Tongue (tissue), 2 donors: ENCODE measurements around the gene PDGFB. TPM values are rescaled to one million over a fixed set of nuclear protein-coding genes. Genes with fewer than 3 reads are reported as not detected.

Experiments
- DNase-seq: peaks from one replicate; pipeline ENCODE4 v3.0.0-alpha.2; 2015
- total RNA-seq: library from RNA; depleted of rRNA; stranded (reverse); fragments of >200 nt; gene quantifications from one replicate; pipeline ENCODE4 v1.2.3, GENCODE V29; 2014

The PDGFB gene
- total RNA-seq, 1 donor from 2014 or later = 26.0 TPM

DNA sequence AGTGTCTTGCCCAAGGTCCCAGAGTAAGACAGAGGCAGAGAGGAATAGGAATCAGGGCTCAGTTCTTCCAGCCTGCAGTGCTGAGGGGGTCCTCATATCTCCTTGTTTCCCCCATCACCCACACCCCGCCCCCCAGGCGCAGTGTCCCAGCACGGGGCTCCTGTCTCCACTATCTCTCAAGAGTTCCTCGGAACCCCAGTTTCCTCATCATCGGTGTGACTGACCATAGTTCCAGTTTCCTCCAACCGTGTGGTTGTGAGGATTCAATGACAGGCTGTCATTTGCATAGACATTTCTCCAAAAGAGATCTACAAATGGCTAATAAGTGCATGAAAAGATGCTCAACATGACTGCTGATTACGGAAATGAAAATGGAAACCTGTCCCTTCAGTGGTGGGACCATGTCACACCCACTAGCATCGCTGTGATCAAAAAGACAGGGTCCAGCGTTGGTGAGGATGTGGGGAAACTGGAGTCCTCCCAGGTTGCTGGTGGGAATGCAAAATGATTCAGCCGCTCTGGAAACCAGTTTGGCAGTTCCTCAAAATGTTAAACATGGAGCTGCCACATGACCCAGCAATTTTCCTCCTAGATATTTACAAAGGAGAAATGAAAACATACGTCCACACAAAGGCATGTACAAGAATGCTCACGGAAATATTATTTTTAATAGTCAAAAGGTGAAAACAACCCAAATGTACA is 31.8 kb upstream of the PDGFB start:
- DNase-seq = no peak

DNA sequence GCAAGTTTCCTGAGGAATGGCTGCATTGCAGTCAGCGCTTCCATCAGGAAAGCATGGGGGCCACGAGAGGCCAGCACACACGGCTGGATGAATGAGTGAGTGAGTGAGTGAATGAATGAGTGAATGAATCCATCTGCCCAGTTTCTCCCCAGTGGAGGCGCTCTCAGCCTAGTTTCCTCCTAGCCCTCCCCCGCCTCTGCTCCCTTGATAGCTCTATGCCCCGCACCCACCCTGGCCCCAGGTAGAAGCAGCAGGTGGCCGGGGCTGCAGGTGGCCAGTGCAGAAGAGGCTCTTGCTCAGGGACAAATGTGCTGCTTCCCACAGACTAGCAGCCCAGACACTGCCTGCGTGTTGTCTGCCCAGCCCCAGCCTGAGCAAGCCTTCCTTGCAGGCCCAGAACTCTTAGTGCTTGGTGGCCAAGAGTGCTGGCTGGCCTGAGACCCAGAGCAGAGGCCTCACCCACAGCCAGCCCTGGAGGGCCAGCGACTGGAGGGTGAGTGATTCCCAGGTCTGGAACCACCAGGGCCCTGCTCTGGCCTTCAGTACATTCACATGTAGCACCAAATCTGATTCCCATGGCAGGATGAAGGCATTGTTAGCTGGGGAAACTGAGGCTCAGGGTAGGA is 31.1 kb upstream of the PDGFB start:
- DNase-seq = no peak

DNA sequence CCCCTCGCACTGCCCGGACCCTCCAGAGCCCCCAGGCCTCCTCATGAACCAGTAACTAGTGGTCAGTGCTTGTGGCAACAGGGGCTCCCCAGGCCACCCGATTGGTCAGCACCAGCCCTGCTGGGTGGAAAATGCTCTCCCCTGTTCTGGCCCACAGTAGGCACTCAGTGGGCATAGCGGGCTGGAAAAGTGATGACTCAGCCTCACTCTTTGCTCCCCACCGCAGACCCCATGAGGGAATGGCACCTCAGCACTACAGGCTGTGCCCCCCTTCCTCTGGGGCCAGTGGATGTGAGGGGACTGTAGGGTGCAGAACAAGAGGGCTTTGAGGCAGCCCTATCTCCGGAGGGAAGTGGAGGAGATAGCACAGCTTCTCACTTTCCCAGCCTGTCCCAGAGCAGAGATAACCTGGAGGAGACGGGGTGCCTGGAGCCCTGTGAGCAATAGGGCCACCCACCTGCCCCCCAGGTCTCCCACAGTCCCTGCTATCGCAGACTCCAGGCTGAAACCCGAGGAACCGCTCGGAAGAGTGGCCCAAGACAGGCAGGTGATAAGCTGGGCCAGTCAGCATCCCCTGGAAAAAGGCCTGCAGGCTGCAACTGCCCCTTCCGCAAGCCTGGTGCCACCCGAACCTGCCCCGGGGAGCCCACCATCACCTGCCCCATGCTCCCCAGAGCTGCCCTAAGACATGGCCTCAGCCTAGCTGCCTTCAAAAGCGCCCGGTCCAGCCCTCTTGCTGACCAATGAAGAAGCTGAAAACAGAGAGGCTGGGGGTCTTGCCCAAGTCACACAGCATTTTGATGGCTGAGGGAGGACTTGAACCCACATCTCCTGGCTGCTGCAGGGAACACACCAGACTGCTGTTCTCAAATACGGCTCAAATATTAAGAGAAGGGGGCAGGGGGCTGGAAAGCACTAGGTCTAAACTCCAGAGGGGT is 29.4 kb upstream of the PDGFB start:
- DNase-seq = no peak

- no peak for DNase-seq
Observed at GRCh38 chr22:39270792-39271191, 26.0 kb upstream of the PDGFB start.

GRCh38 chr22:39270280-39270679 is 25.5 kb upstream of the PDGFB start:
- no peak for DNase-seq

DNA sequence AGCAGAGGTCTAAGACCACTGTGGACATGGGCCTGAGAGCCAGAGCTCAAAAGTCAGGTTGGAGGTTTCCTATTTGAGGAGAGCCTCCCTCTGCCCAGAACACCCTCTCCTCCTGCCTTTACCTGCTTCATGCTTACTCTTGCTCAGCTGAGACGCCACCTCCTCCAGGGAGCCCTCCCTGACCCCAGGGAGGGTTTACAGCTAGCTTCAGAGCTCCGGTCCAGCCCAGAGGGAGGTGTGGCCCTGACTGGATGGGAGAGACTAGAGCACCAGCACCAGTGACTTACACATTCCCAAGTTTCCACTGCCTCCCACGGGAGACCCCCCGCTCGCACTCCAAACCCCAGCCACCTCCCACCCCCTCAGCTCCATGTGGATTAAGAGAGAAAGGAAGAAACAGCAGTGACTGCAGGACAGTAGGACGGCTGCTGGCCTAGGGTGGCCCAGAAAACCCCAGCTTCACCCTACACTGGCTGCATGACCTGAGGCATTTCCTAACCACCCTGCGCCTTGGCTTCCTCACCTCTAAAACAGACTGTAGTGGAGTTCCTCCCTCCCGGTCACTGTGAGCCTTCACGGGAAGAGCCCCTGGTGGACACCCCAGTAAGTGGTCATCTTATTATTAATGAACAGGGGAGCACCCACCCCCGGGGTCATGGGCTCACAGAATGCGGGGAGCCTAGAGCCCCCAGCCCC is 24.5 kb upstream of the PDGFB start:
- no peak for DNase-seq

DNA sequence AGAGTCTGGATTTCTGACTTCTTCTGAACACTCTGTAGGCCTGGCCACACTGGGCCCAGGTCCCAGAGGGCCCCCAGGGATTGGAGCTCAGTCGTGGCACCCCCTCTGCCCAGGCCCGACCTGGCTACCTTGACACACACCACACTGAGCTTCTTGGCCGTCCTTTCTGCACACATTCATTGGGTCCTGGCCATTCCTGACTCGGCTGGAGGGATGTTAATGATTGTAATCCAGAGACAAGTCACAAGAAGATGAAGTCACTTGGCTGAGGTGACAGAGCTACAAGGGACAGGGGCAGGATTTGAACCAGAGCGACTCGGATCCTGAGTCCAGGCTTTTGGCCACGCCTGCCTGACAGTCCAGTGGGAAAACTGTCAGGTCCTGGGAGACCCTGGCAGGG is 23.9 kb upstream of the PDGFB start:
- no peak for DNase-seq

DNA sequence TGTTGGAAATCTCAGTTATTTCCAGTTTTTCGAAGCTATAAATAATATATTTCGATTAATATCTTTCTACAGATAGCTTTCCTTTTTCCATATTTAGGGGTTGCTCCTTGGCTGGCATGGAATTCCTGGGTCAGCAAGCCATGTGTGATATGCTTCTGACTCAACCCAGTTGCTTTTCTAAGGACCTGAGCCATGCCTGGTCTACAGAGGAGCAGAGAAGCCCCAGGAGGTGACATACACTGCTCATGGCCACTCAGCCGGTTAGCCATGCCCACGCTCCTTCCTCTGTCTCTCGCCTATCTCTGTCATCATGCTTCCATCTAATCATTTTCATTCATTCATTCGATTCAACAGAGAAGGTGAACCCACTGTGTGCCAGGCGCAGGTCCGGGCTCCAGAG is 23.2 kb upstream of the PDGFB start:
- DNase-seq = no peak

DNA sequence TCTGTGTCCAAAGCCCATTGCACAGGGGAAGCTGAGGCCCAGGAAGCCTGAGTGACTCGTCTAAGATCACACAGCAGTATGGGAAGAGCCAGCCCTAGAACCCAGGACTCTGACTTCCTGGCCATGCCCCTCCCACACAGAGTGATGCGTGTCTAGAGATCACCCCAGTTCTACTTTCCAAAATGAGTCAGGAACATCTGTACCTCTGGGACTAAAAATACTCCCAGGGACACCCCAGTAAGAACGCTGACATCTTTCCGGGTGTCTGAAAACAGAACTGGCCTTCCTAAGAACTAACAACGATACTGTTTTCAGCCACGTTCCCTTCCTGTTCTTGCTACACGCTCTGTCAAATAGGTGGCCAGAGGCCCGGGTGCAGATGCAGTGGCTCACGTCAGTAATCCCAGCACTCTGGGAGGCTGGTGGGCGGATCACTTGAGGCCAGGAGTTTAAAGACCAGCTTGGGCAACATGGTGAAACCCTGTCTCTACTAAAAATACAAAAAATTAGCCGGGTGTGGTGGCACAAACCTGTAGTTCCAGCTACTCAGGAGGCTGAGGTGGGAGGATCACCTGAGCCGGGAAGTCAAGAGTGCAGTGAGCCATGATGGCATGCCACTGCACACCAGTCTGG is 21.7 kb upstream of the PDGFB start:
- no peak for DNase-seq

- DNase-seq = no peak
Observed at GRCh38 chr22:39265143-39265886, 20.5 kb upstream of the PDGFB start.

- DNase-seq = no peak
Observed at GRCh38 chr22:39264349-39265038, 19.7 kb upstream of the PDGFB start.

DNA sequence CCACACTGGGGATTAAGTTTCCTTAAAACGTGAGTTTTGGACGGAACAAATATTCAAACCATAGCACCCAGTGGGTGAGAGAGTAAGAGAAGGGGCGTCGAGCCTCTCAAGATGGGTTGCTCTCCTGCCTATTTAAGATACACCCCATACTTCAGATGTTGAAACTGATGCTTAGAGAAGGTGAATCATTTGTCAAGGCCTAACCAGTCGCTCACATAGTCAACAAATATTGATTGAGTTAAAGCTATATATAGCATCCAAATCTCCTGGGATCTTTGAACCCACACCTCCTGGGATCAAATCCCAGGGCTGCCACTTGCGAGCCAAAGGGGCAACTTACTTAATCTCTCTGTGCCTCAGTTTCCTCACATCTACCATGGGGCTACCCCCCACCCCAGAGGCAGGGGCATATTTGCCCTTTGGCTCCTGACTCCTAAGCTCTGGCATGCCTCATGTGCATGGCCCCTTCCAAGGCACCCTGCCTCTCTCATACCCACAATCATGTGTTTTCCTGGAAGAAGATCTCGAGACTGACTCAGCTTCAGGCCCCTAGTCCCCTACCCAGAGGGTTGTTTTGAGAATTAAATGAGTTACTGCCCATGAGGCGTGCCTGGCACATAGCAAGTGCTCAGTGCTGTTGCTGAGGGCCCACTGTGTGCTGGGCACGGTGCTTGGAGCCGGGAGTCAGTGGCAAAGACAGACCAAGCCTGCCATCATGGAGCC is 19.0 kb upstream of the PDGFB start:
- no peak for DNase-seq

DNA sequence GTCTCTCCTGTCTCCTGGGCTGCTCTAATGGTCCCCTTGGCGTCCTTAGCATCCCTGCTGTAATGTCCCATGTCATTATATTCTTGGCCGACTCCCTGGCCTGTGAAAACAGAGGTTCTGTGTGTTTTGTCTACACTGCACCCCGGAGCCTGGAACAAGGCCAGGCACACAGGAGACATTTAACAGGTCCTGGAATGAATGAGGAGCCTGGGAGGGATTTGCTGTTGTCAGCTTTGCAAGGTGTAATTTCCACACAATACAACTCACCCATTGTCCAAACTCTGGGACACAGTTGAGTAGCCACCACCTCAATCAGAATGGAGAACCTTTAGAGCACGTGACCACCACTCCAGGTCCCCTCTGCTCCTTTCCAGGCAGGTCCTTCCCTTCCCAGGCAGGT is 14.9 kb upstream of the PDGFB start:
- no peak for DNase-seq

GRCh38 chr22:39257901-39258475 is 13.2 kb upstream of the PDGFB start:
- no peak for DNase-seq

DNA sequence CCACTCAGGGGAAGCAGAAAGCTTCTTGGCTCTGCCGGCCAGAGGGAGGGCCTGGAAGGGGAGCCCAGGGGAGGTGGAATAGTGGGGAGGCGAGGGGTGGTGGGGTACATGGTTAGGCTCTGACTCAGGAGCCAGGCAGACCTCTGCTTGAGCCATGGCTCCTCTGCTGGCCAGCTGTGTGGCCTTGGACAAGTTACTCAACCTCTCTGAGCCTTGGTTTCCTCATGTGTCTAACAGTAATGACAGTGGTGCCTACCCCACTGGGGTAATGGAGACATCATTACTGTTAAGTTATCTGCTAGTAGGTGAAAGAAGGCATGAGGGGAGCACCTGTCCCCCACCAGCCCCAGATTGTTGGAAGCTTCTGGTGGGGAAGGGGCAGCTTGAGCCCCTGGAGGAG is 12.2 kb upstream of the PDGFB start:
- DNase-seq = no peak

DNA sequence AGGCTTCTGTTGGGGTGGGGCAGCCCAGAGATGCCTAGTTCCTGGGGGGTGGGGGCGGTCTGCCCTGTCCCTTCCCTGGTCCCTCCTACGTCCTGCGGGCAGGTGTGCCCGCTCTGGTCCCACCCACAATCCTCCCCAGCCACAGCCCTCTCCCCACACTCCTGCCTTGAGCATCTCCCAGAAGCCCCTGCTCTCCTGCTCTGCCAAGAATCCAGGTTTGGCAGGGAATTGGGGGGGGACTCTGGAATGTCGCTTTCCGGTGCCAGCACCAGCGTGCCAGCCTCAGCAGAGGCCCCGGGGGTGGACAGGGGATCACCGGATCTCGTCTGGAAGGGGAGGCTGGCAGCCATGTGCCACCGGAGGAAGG is 11.4 kb upstream of the PDGFB start:
- DNase-seq = no peak

DNA sequence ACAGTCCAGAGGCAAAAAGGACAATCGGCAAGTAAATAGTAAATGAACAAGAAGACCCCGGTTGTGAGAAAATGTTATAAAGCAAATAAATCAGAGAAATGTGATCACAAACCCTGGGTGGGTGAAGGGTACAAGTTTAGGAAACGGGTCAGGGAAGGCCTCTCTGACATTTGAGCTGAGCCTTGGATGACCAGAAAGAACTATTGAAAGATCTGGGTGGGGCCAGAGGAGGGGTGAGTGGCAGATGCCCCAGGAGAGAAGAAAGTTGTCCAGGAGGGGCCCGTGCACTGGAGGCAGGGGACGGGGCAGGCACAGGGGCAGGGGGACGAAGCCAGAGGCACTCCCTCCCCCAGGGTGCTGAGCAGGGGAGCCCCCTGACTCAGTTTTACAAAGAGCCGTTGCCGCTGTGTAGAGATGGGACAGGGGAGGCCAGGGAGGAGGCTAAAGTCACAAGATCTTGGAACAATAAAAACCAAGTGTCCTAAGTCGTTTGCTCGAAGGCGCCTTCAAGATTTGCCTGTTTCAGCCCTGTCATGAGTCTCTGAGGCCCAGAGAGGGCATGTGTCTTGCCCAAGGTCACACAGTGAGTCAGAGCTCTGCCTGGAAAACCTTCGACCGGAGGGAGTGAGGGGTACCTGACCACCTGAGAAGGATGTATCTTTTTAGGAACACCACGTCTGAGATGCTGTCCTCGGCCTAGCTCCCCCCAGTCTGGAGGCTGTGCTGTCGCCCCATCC is 10.8 kb upstream of the PDGFB start:
- DNase-seq = no peak

- no peak for DNase-seq
Observed at GRCh38 chr22:39254789-39255298, 10.1 kb upstream of the PDGFB start.

DNA sequence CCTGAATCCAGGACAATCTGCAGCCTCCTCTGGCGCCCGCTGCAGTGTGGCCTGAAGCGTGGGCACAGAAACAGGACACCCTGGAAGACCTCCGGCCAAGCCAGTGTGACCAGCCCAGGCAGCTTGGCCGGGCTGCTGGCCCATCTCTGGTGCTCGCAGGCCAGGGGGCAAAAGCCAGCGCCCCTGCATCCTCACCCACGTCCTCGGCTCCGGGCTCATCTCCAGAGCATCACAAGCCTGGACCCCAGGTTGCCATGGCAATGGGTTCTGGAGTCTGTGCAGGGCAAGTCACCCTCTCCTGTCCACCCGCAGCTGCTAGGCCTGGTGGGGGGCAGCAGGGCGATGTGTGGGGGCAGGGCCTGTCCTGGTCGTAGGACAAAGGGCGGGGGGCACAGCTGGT is 9.3 kb upstream of the PDGFB start:
- DNase-seq = no peak
